ENCODE measurements around the gene IFNGR2. TPM values are rescaled to one million over a fixed set of nuclear protein-coding genes. Genes with fewer than 3 reads are reported as not detected.
A peak's percentile ranks its signal among the peaks of the same experiment; 100 is the strongest.
"Not testable (repeated sequence)": the region's sequence is repeated elsewhere in the genome, so short reads cannot be mapped to it uniquely, and the experiment has no call there.

Gene IFNGR2
- total RNA-seq, 1 donor from 2014 or later: 70.1 TPM

GRCh38 chr21:33374450-33375096, 28.6 kb upstream of the IFNGR2 start:
- peak; percentile 81 for ATAC-seq
- intact Hi-C loops (cut with DNase I): loop anchor here (10.0 kb wide), 1 partner anchor 170 kb away; no protein-coding TSS in a partner anchor
- peak; percentile 76 for DNase-seq (ENCODE audit: low spot score)

- intact Hi-C loops (cut with DNase I): loop anchor here (10.0 kb wide), 1 partner anchor 170 kb away; no protein-coding TSS in a partner anchor
- no peak for ATAC-seq
- DNase-seq (ENCODE audit: low spot score): peak; percentile 15
These were observed 28.0 kb upstream of the IFNGR2 start for GRCh38 chr21:33375101-33375644.

- ATAC-seq (no peak), DNase-seq (ENCODE audit: low spot score) (peak; percentile 31)
- intact Hi-C loops (cut with DNase I): loop anchor here (10.0 kb wide), 1 partner anchor 173 kb away; no protein-coding TSS in a partner anchor
These were observed 25.8 kb upstream of the IFNGR2 start for GRCh38 chr21:33377221-33377920.

- ATAC-seq: no peak
- peak; percentile 41 for DNase-seq (ENCODE audit: low spot score)
- intact Hi-C loops (cut with DNase I): loop anchor here (10.0 kb wide), 1 partner anchor 173 kb away; no protein-coding TSS in a partner anchor
These were observed 25.1 kb upstream of the IFNGR2 start for GRCh38 chr21:33378081-33378480.

- ATAC-seq: peak; percentile 70
- intact Hi-C loops (cut with DNase I): loop anchor here (10.0 kb wide), 1 partner anchor 175 kb away; no protein-coding TSS in a partner anchor
- not testable (repeated sequence) for DNase-seq (ENCODE audit: low spot score)
These were observed 23.3 kb upstream of the IFNGR2 start for GRCh38 chr21:33379934-33380333.

- intact Hi-C loops (cut with DNase I): no loop called here
- DNase-seq (ENCODE audit: low spot score) (peak; percentile 89), ATAC-seq (peak; percentile 91)
These were observed 22.7 kb upstream of the IFNGR2 start for GRCh38 chr21:33380483-33380998.

GRCh38 chr21:33381381-33381780, 21.8 kb upstream of the IFNGR2 start:
- ATAC-seq; intact Hi-C loops (cut with DNase I); DNase-seq (ENCODE audit: low spot score): not testable (repeated sequence)

GRCh38 chr21:33383056-33383888, 19.9 kb upstream of the IFNGR2 start:
- DNase-seq (ENCODE audit: low spot score): peak; percentile 80
- peak; percentile 59 for ATAC-seq
- intact Hi-C loops (cut with DNase I): no loop called here

- no peak for ATAC-seq
- no peak for DNase-seq (ENCODE audit: low spot score)
- intact Hi-C loops (cut with DNase I): no loop called here
These were observed 18.3 kb upstream of the IFNGR2 start for GRCh38 chr21:33384841-33385331.

- ATAC-seq (no peak), DNase-seq (ENCODE audit: low spot score) (no peak)
- intact Hi-C loops (cut with DNase I): no loop called here
These were observed 16.9 kb upstream of the IFNGR2 start for GRCh38 chr21:33386222-33386784.

- intact Hi-C loops (cut with DNase I): no loop called here
- ATAC-seq (no peak), DNase-seq (ENCODE audit: low spot score) (no peak)
These were observed 15.9 kb upstream of the IFNGR2 start for GRCh38 chr21:33387294-33387693.

- no peak for ATAC-seq
- DNase-seq (ENCODE audit: low spot score): no peak
- intact Hi-C loops (cut with DNase I): no loop called here
These were observed 15.0 kb upstream of the IFNGR2 start for GRCh38 chr21:33388188-33388587.

- DNase-seq (ENCODE audit: low spot score): no peak
- no peak for ATAC-seq
- intact Hi-C loops (cut with DNase I): no loop called here
These were observed 12.7 kb upstream of the IFNGR2 start for GRCh38 chr21:33390479-33390878.

- ATAC-seq: no peak
- no peak for DNase-seq (ENCODE audit: low spot score)
- intact Hi-C loops (cut with DNase I): no loop called here
These were observed 11.6 kb upstream of the IFNGR2 start for GRCh38 chr21:33391656-33392055.

GRCh38 chr21:33392284-33392985, 10.8 kb upstream of the IFNGR2 start:
- intact Hi-C loops (cut with DNase I): no loop called here
- DNase-seq (ENCODE audit: low spot score) (no peak), ATAC-seq (no peak)

- ATAC-seq (peak; percentile 28), DNase-seq (ENCODE audit: low spot score) (no peak)
These were observed 9.9 kb upstream of the IFNGR2 start for GRCh38 chr21:33393348-33393747.

GRCh38 chr21:33394260-33394659, 9.0 kb upstream of the IFNGR2 start:
- DNase-seq (ENCODE audit: low spot score) (no peak), ATAC-seq (peak; percentile 61)
- intact Hi-C loops (cut with DNase I): no loop called here

More at GRCh38 chr21:33393348-33393747, 9.9 kb upstream of the IFNGR2 start:
- intact Hi-C loops (cut with DNase I): no loop called here

- DNase-seq (ENCODE audit: low spot score): no peak
- intact Hi-C loops (cut with DNase I): no loop called here
- no peak for ATAC-seq
These were observed 7.3 kb upstream of the IFNGR2 start for GRCh38 chr21:33395891-33396331.

All from sciatic nerve (tissue), 2 donors.